ENCODE results near the gene TOM1L2. TPM values are rescaled to one million over a fixed set of nuclear protein-coding genes. Genes with fewer than 3 reads are reported as not detected.

The TOM1L2 gene
- total and polyA plus RNA-seq, 2 experiments from 2014 or later, result 21.5 to 29.6 TPM

DNA sequence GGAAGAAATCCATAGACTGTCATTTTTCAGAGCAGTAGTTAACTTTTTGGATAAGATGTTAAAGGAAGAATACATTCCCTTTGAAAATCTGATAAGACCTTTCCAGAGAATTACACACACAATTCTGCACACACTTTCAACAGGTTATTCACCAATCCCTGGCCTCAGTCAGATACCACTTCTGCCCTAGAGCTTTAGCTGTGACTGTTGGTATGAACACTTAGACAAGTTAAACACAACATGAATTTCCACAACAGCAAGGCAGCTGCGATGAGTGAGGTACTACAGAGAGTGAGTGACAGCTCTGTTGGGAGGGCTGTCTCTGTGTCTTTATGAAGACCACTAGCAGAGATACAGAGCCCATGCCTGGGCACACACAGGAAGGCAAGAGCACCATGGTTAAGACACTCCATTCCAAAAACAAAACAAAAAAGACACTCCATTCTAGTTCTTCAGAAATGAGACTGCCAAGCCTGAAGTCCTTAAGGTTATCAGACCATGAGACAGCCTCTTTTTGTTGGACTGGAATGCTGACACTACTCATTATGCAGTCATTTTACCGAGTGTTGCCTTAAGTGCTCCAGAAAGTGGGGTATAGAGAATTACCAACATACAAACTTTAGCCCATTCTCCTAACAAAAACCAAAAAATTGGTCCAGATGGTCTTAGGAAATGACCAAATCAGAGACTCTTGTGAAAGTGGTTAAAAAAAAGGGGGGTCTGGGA, 42.4 kb downstream of the TOM1L2 start:
- WGBS (ENCODE audit: low lambda C conversion rate, missing lambda C conversion rate), result 55% methylated on average over 2 of the region's 2 CpGs
- no peak overlapping the region for H3K4me2 ChIP-seq
- peaks cover under 1% of the 10 kb centered on the region for H3K4me1 ChIP-seq (ENCODE audit: insufficient read depth)
- DNase-seq (ENCODE audit: low spot score), result no peak
- H2AFZ ChIP-seq, result no peak overlapping the region
- no peaks in the 10 kb centered on the region for H3K9me2 ChIP-seq (replicated peaks; ENCODE audit: insufficient read depth)
- no peaks in the 10 kb centered on the region for H3K36me3 ChIP-seq (replicated peaks; ENCODE audit: insufficient read depth, low read depth)
- H4K20me1 ChIP-seq (ENCODE audit: insufficient read depth, poor library complexity, severe bottlenecking), result no peaks in the 10 kb centered on the region
- H3K9me3 ChIP-seq (ENCODE audit: low read depth), result no peaks in the 10 kb centered on the region
- H3K4me3 ChIP-seq, result no peak overlapping the region
- no peaks in the 10 kb centered on the region for H3K27me3 ChIP-seq
- TF ChIP-seq EZH2 (IDR thresholded peaks at IDR 0.05; ENCODE audit: borderline replicate concordance), result no peak
- TF ChIP-seq, protein P1, sequence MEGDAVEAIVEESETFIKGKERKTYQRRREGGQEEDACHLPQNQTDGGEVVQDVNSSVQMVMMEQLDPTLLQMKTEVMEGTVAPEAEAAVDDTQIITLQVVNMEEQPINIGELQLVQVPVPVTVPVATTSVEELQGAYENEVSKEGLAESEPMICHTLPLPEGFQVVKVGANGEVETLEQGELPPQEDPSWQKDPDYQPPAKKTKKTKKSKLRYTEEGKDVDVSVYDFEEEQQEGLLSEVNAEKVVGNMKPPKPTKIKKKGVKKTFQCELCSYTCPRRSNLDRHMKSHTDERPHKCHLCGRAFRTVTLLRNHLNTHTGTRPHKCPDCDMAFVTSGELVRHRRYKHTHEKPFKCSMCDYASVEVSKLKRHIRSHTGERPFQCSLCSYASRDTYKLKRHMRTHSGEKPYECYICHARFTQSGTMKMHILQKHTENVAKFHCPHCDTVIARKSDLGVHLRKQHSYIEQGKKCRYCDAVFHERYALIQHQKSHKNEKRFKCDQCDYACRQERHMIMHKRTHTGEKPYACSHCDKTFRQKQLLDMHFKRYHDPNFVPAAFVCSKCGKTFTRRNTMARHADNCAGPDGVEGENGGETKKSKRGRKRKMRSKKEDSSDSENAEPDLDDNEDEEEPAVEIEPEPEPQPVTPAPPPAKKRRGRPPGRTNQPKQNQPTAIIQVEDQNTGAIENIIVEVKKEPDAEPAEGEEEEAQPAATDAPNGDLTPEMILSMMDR (IDR thresholded peaks at IDR 0.05; ENCODE audit: poor library complexity), result no peak
- no peak for TF ChIP-seq EZH2phosphoT487 (IDR thresholded peaks at IDR 0.05; ENCODE audit: low read depth, severe bottlenecking, unreplicated experiment)
- no peak overlapping the region for H3K27ac ChIP-seq
- peaks cover 71% of the 10 kb centered on the region for H3K79me2 ChIP-seq

DNA sequence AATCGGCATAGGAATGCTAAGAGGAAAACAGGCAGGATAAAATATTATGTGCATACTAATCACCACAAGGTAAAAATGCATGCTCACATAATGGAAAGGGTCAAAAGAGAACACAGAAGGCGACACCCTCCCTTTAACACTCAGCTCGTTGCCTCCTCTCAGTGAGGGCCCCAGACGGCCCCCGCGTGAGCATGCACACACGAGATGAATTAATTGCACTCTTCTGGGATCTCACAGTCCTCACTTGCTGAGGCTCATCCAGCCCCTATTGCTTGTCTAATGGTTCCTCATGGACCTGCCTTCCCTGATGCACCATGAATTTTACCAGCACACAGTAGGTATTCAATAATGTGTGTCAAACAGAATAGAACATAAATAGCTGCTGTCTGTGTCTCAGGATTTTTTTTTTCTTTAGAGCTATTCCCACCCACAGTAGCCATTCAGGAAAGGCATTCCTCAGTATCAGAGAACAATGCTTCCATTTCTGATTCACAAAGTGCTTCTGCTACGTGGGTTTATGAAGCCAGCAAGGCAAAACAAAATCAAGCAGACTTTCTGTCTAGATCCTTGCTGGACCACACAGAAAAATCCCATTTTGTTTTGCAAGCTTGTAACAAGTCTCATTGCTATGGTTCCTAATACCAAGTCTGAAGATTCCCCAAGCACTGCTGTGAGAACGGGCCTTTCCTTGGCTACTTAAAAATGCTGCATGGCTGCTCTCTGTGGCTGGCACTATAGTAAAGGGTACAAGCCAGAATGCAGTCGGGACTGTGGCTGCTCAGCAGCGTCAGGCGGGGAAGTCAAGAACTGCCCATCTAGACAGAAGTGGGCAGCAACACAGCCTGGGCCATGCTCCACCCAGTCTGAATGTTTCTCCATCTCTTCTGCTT, 43.6 kb downstream of the TOM1L2 start:
- WGBS (ENCODE audit: low lambda C conversion rate, missing lambda C conversion rate), result 60% methylated on average over 12 of the region's 12 CpGs
- no peaks in the 10 kb centered on the region for H3K36me3 ChIP-seq (replicated peaks; ENCODE audit: insufficient read depth, low read depth)
- TF ChIP-seq EZH2phosphoT487 (IDR thresholded peaks at IDR 0.05; ENCODE audit: low read depth, severe bottlenecking, unreplicated experiment) (no peak), EZH2 (IDR thresholded peaks at IDR 0.05; ENCODE audit: borderline replicate concordance) (no peak)
- TF ChIP-seq, protein P1 (IDR thresholded peaks at IDR 0.05; ENCODE audit: poor library complexity), result no peak
- no peaks in the 10 kb centered on the region for H3K9me3 ChIP-seq (ENCODE audit: low read depth)
- no peak overlapping the region for H3K4me2 ChIP-seq
- no peaks in the 10 kb centered on the region for H4K20me1 ChIP-seq (ENCODE audit: insufficient read depth, poor library complexity, severe bottlenecking)
- no peaks in the 10 kb centered on the region for H3K9me2 ChIP-seq (replicated peaks; ENCODE audit: insufficient read depth)
- no peaks in the 10 kb centered on the region for H3K27me3 ChIP-seq
- no peak overlapping the region for H3K27ac ChIP-seq
- H3K4me3 ChIP-seq, result no peak overlapping the region
- no peaks in the 10 kb centered on the region for H3K4me1 ChIP-seq (ENCODE audit: insufficient read depth)
- DNase-seq (ENCODE audit: low spot score), result no peak
- no peak overlapping the region for H2AFZ ChIP-seq
- peaks cover 71% of the 10 kb centered on the region for H3K79me2 ChIP-seq

DNA sequence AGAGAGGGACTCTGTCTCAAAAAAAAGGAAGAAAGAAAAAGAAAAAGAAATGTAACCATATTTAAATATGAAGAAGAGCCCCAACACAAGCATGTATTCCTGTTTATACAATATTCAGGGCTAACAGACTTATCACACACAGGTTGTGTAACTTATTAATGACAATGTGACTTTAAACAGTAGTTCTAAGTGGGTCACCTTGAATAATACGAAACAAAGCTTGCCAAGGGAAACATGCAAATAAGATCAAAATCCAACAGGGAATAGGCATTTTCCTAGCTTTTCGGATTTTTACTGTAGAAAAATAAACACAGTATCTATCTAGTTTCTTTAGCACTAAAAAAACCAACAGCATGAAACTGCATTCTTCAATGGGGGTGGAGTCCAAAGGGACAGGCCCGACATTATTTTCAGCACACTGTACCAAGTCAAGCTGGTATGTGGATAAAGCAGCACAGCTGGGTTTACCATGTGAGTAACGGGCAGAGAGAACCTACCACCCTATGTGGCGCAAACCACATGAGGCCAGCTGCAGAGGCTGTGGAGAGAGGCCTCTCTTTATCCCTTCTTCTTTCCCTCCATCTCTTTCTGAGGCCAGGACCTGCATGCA, 45.3 kb downstream of the TOM1L2 start:
- H4K20me1 ChIP-seq (ENCODE audit: insufficient read depth, poor library complexity, severe bottlenecking), result no peaks in the 10 kb centered on the region
- H2AFZ ChIP-seq, result no peak overlapping the region
- 65% methylated on average over 5 of the region's 5 CpGs for WGBS (ENCODE audit: low lambda C conversion rate, missing lambda C conversion rate)
- H3K4me2 ChIP-seq, result no peak overlapping the region
- H3K9me2 ChIP-seq (replicated peaks; ENCODE audit: insufficient read depth), result no peaks in the 10 kb centered on the region
- no peaks in the 10 kb centered on the region for H3K27me3 ChIP-seq
- no peak for DNase-seq (ENCODE audit: low spot score)
- H3K4me3 ChIP-seq, result no peak overlapping the region
- no peak overlapping the region for H3K27ac ChIP-seq
- peaks cover 59% of the 10 kb centered on the region for H3K79me2 ChIP-seq
- TF ChIP-seq EZH2 (IDR thresholded peaks at IDR 0.05; ENCODE audit: borderline replicate concordance), result no peak
- TF ChIP-seq, protein P1 (IDR thresholded peaks at IDR 0.05; ENCODE audit: poor library complexity), result no peak
- no peak for TF ChIP-seq EZH2phosphoT487 (IDR thresholded peaks at IDR 0.05; ENCODE audit: low read depth, severe bottlenecking, unreplicated experiment)
- no peaks in the 10 kb centered on the region for H3K36me3 ChIP-seq (replicated peaks; ENCODE audit: insufficient read depth, low read depth)
- H3K4me1 ChIP-seq (ENCODE audit: insufficient read depth), result peaks cover 14% of the 10 kb centered on the region
- H3K9me3 ChIP-seq (ENCODE audit: low read depth), result no peaks in the 10 kb centered on the region
